ENCODE measurements around the gene R3HDM1. TPM values are rescaled to one million over a fixed set of nuclear protein-coding genes. Genes with fewer than 3 reads are reported as not detected.

Gene R3HDM1
- total and polyA plus RNA-seq, 4 donors = 5.4 to 27.8 (median 13.2) TPM

- 79 to 86% methylated on average over 2 of the region's 2 CpGs for WGBS, 2 donors
- H3K27ac ChIP-seq (ENCODE audit: low read depth in 1 of 2, low read length in 1 of 2) = no peak overlapping the region
- H3K4me3 ChIP-seq = no peak overlapping the region
- peak in 2 of 3 donors; percentile 6 to 16 for DNase-seq
- no peaks in the 10 kb centered on the region for H3K4me1 ChIP-seq (ENCODE audit: control insufficient read depth in 5 of 5, insufficient read depth in 5 of 5, low read length in 5 of 5)
- no peak overlapping the region for H3K9ac ChIP-seq (ENCODE audit: insufficient read depth in 1 of 2, low read length in 2 of 2)
- no peak for TF ChIP-seq CTCF (IDR thresholded peaks at IDR 0.05; ENCODE audit: control extremely low read depth, extremely low read depth)
- H3K27me3 ChIP-seq (ENCODE audit: control insufficient read depth in 3 of 3, insufficient read depth in 3 of 3, low read length in 2 of 3) = no peaks in the 10 kb centered on the region
- no peaks in the 10 kb centered on the region for H3K36me3 ChIP-seq (ENCODE audit: control insufficient read depth in 4 of 4, insufficient read depth in 4 of 4, low read length in 4 of 4)
- no peaks in the 10 kb centered on the region for H3K9me3 ChIP-seq (ENCODE audit: control insufficient read depth in 4 of 4, insufficient read depth in 3 of 4, low read length in 3 of 4)
- no peak for ATAC-seq (ENCODE audit: insufficient read depth, low FRiP score)
Observed at GRCh38 chr2:135585586-135585985, 54.3 kb downstream of the R3HDM1 start.

GRCh38 chr2:135586148-135586547, 54.9 kb downstream of the R3HDM1 start:
- Histone ChIP-seq H3K36me3 (ENCODE audit: control insufficient read depth in 4 of 4, insufficient read depth in 4 of 4, low read length in 4 of 4) (no peaks in the 10 kb centered on the region), H3K4me1 (ENCODE audit: control insufficient read depth in 5 of 5, insufficient read depth in 5 of 5, low read length in 5 of 5) (no peaks in the 10 kb centered on the region), H3K27ac (ENCODE audit: low read depth in 1 of 2, low read length in 1 of 2) (no peak overlapping the region), H3K27me3 (ENCODE audit: control insufficient read depth in 3 of 3, insufficient read depth in 3 of 3, low read length in 2 of 3) (no peaks in the 10 kb centered on the region), H3K9me3 (ENCODE audit: control insufficient read depth in 4 of 4, insufficient read depth in 3 of 4, low read length in 3 of 4) (no peaks in the 10 kb centered on the region), H3K4me3 (no peak overlapping the region), H3K9ac (ENCODE audit: insufficient read depth in 1 of 2, low read length in 2 of 2) (no peak overlapping the region)
- 79 to 95% methylated on average over 1 of the region's 1 CpG for WGBS, 2 donors
- ATAC-seq (ENCODE audit: insufficient read depth, low FRiP score) (no peak), DNase-seq (no peak)
- TF ChIP-seq CTCF (IDR thresholded peaks at IDR 0.05; ENCODE audit: control extremely low read depth, extremely low read depth) = no peak

- DNase-seq (no peak), ATAC-seq (ENCODE audit: insufficient read depth, low FRiP score) (no peak)
- H3K9me3 ChIP-seq (ENCODE audit: control insufficient read depth in 4 of 4, insufficient read depth in 3 of 4, low read length in 3 of 4) = peaks cover 0 to 5% (median 3%) of the 10 kb centered on the region in 4 donors
- H3K9ac ChIP-seq (ENCODE audit: insufficient read depth in 1 of 2, low read length in 2 of 2) = no peak overlapping the region
- H3K27ac ChIP-seq (ENCODE audit: low read depth in 1 of 2, low read length in 1 of 2) = no peak overlapping the region
- H3K36me3 ChIP-seq (ENCODE audit: control insufficient read depth in 4 of 4, insufficient read depth in 4 of 4, low read length in 4 of 4) = no peaks in the 10 kb centered on the region
- no peak overlapping the region for H3K4me3 ChIP-seq
- no peak for TF ChIP-seq CTCF (IDR thresholded peaks at IDR 0.05; ENCODE audit: control extremely low read depth, extremely low read depth)
- WGBS, 2 donors = 92 to 96% methylated on average over 1 of the region's 1 CpG
- no peaks in the 10 kb centered on the region for H3K4me1 ChIP-seq (ENCODE audit: control insufficient read depth in 5 of 5, insufficient read depth in 5 of 5, low read length in 5 of 5)
- no peaks in the 10 kb centered on the region for H3K27me3 ChIP-seq (ENCODE audit: control insufficient read depth in 3 of 3, insufficient read depth in 3 of 3, low read length in 2 of 3)
Observed at GRCh38 chr2:135587958-135588357, 56.7 kb downstream of the R3HDM1 start.

- WGBS, 2 donors = 65 to 76% methylated on average over 2 of the region's 2 CpGs
- TF ChIP-seq CTCF (IDR thresholded peaks at IDR 0.05; ENCODE audit: control extremely low read depth, extremely low read depth) = no peak
- no peaks in the 10 kb centered on the region for H3K4me1 ChIP-seq (ENCODE audit: control insufficient read depth in 5 of 5, insufficient read depth in 5 of 5, low read length in 5 of 5)
Observed at GRCh38 chr2:135590619-135591260, 59.5 kb downstream of the R3HDM1 start.

More at GRCh38 chr2:135590619-135591260, 59.5 kb downstream of the R3HDM1 start:
- no peak overlapping the region for H3K4me3 ChIP-seq
- H3K9ac ChIP-seq (ENCODE audit: insufficient read depth in 1 of 2, low read length in 2 of 2) = no peak overlapping the region
- peaks cover 0 to 5% (median 3%) of the 10 kb centered on the region in 4 donors for H3K9me3 ChIP-seq (ENCODE audit: control insufficient read depth in 4 of 4, insufficient read depth in 3 of 4, low read length in 3 of 4)
- ATAC-seq (ENCODE audit: insufficient read depth, low FRiP score) (no peak), DNase-seq (no peak)
- H3K27me3 ChIP-seq (ENCODE audit: control insufficient read depth in 3 of 3, insufficient read depth in 3 of 3, low read length in 2 of 3) = no peaks in the 10 kb centered on the region
- H3K36me3 ChIP-seq (ENCODE audit: control insufficient read depth in 4 of 4, insufficient read depth in 4 of 4, low read length in 4 of 4) = no peaks in the 10 kb centered on the region
- H3K27ac ChIP-seq (ENCODE audit: low read depth in 1 of 2, low read length in 1 of 2) = no peak overlapping the region
